Keratinocyte (primary cell): ENCODE data around the gene PRKCD. TPM values are rescaled to one million over a fixed set of nuclear protein-coding genes. Genes with fewer than 3 reads are reported as not detected.

Experiments
- DNase-seq: peaks from one replicate; pipeline ENCODE4 v3.0.0-alpha.2; 2011; ENCODE audit warnings: low read depth, missing footprints, low spot score
- FAIRE-seq: peaks from 2 replicates; lab custom pipeline; 2011; peaks lifted over from hg19 to GRCh38; lab: Jason Lieb, UNC
- H2AFZ ChIP-seq: 2 replicates; pipeline ENCODE4 v1.6.0; 2012; ENCODE audit warnings: low read length, control low read depth, inconsistent platforms; ENCODE audit not compliant: control insufficient read depth
- H3K27ac ChIP-seq: 2 replicates; pipeline ENCODE4 v1.5.1; 2011; ENCODE audit warnings: low read length; ENCODE audit not compliant: control insufficient read depth, insufficient read depth
- H3K27me3 ChIP-seq: 3 replicates; pipeline ENCODE4 v1.6.0; 2011; ENCODE audit warnings: low read length; ENCODE audit not compliant: control insufficient read depth, insufficient read depth; ENCODE audit errors: extremely low read depth
- H3K36me3 ChIP-seq, 2 experiments: 2 replicates in 1 of 2; 3 replicates in 1 of 2; pipeline ENCODE4 v1.5.1; 2011; ENCODE audit warnings: low read length in 2 of 2, mild to moderate bottlenecking in 1 of 2; ENCODE audit not compliant: control insufficient read depth in 2 of 2, insufficient read depth in 2 of 2; ENCODE audit errors: extremely low read depth in 1 of 2
- H3K4me1 ChIP-seq: 3 replicates; pipeline ENCODE4 v1.5.1; 2011; ENCODE audit warnings: low read length; ENCODE audit not compliant: control insufficient read depth, insufficient read depth; ENCODE audit errors: extremely low read depth
- H3K4me2 ChIP-seq: 3 replicates; pipeline ENCODE4 v1.6.0; 2011; ENCODE audit warnings: low read depth, low read length; ENCODE audit not compliant: control insufficient read depth, insufficient read depth; ENCODE audit errors: extremely low read depth
- H3K4me3 ChIP-seq, 3 experiments: fragments of 200-600 bp in 1 of 3; sonication (generic) in 1 of 3; 2 replicates in 2 of 3; 3 replicates in 1 of 3; pipeline ENCODE4 v1.5.1; 2011 to 2016; ENCODE audit warnings: low read length in 3 of 3, mild to moderate bottlenecking in 3 of 3, control low read depth in 2 of 3, inconsistent platforms in 1 of 3, low read depth in 1 of 3, mixed read lengths in 1 of 3, mixed run types in 1 of 3, moderate library complexity in 1 of 3; ENCODE audit not compliant: control insufficient read depth in 2 of 3, insufficient read depth in 2 of 3; ENCODE audit errors: extremely low read depth in 1 of 3
- H3K79me2 ChIP-seq: 2 replicates; pipeline ENCODE4 v1.6.0; 2012; ENCODE audit warnings: low read length; ENCODE audit not compliant: control insufficient read depth, insufficient read depth
- H3K9ac ChIP-seq: 3 replicates; pipeline ENCODE4 v1.6.0; 2011; ENCODE audit warnings: low read length; ENCODE audit not compliant: control insufficient read depth, insufficient read depth; ENCODE audit errors: extremely low read depth
- H3K9me1 ChIP-seq: 3 replicates; pipeline ENCODE4 v1.6.0; 2011; ENCODE audit warnings: low read length; ENCODE audit not compliant: control insufficient read depth, insufficient read depth; ENCODE audit errors: extremely low read depth
- H3K9me3 ChIP-seq: 2 replicates; pipeline ENCODE4 v1.5.1; 2012; ENCODE audit warnings: low read depth, low read length; ENCODE audit not compliant: control insufficient read depth
- H4K20me1 ChIP-seq: 3 replicates; pipeline ENCODE4 v1.6.0; 2011; ENCODE audit warnings: low read length; ENCODE audit not compliant: control insufficient read depth, insufficient read depth; ENCODE audit errors: extremely low read depth
- EZH2 ChIP-seq: IDR thresholded peaks from one replicate; pipeline ENCODE4 v1.6.1; 2012; ENCODE audit warnings: inconsistent platforms, mild to moderate bottlenecking, low read length, moderate library complexity
- dilution Hi-C: fragments of 300-500 bp; cut with MboI; formaldehyde crosslinking; loops from one replicate; pipeline ENCODE4 v1.7.0; 2020; ENCODE audit warnings: low sequenced_read_pairs; ENCODE audit not compliant: extremely low pct_ligation_motif_present
- polyA plus RNA-seq, 5 experiments: library from polyadenylated mRNA; depleted of rRNA in 3 of 5; stranded (reverse) in 3 of 5; stranded (forward) in 1 of 5; unstranded in 1 of 5; fragments of >200 nt; gene quantifications; 1 replicate in 1 of 5; 2 replicates in 3 of 5; 3 replicates in 1 of 5; pipeline versions ENCODE4 v1.2.1 to v1.2.3, GENCODE V29; 2011 to 2012; ENCODE audit warnings: missing spikeins in 2 of 5, low read depth in 1 of 5, low replicate concordance in 1 of 5
- TF ChIP-seq, protein P1 (sequence below), 3 experiments: IDR thresholded peaks in 1 of 3; conservative IDR thresholded peaks in 1 of 3; optimal IDR thresholded peaks in 1 of 3; 2 replicates in 2 of 3; 3 replicates in 1 of 3; pipeline versions ENCODE3 to v1.5.1; 2011; ENCODE audit warnings: low read length in 3 of 3, mild to moderate bottlenecking in 3 of 3, moderate library complexity in 2 of 3, control low read depth in 1 of 3, inconsistent platforms in 1 of 3; ENCODE audit not compliant: insufficient read depth in 2 of 3; ENCODE audit errors: extremely low read depth in 1 of 3

The PRKCD gene
- polyA plus RNA-seq, 1 donor (not counting 4 experiments of a cell fraction or from before 2014, with no cell fraction given): 25.1 TPM

DNA sequence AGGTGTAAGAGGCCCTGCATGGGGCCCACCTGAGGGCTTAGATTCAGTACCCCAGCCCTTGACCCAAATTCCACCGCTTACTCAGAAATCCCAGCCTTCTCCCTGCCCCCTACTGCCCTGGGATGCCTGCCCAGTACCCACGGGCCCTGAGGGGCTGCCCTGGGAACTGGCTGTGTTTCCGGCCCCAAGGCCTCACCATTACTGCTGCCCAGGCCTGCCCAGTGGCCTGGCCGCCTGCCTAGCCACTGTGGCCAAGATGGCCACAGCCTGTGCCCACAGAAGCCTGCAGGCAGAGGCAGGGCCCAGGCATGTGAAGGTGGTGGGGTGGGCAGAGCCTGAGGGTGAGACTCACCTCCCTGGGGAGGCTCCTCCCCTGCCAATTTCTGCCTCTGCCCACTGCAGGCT, 6.1 kb upstream of the PRKCD start:
- dilution Hi-C loops: no loop called here
- DNase-seq: no peak
- peaks cover 24% of the 10 kb centered on the region for H3K4me1 ChIP-seq
- H2AFZ ChIP-seq: no peak overlapping the region
- no peaks in the 10 kb centered on the region for H3K9me1 ChIP-seq
- H3K4me2 ChIP-seq: no peak overlapping the region
- no peak overlapping the region for H3K4me3 ChIP-seq
- H3K9me3 ChIP-seq: no peaks in the 10 kb centered on the region
- FAIRE-seq: peak; percentile 44
- H3K9ac ChIP-seq: no peak overlapping the region
- H4K20me1 ChIP-seq: peaks cover under 1% of the 10 kb centered on the region
- no peaks in the 10 kb centered on the region for H3K36me3 ChIP-seq
- no peaks in the 10 kb centered on the region for H3K79me2 ChIP-seq
- H3K27ac ChIP-seq: no peak overlapping the region
- TF ChIP-seq, protein P1, sequence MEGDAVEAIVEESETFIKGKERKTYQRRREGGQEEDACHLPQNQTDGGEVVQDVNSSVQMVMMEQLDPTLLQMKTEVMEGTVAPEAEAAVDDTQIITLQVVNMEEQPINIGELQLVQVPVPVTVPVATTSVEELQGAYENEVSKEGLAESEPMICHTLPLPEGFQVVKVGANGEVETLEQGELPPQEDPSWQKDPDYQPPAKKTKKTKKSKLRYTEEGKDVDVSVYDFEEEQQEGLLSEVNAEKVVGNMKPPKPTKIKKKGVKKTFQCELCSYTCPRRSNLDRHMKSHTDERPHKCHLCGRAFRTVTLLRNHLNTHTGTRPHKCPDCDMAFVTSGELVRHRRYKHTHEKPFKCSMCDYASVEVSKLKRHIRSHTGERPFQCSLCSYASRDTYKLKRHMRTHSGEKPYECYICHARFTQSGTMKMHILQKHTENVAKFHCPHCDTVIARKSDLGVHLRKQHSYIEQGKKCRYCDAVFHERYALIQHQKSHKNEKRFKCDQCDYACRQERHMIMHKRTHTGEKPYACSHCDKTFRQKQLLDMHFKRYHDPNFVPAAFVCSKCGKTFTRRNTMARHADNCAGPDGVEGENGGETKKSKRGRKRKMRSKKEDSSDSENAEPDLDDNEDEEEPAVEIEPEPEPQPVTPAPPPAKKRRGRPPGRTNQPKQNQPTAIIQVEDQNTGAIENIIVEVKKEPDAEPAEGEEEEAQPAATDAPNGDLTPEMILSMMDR (optimal IDR thresholded peaks at IDR 0.05 in 1 of 3, IDR thresholded peaks at IDR 0.05 in 1 of 3, conservative IDR thresholded peaks at IDR 0.05 in 1 of 3; ENCODE audit: extremely low read depth in 1 of 3, insufficient read depth in 2 of 3, low read length in 3 of 3): no peak
- TF ChIP-seq EZH2: peak; percentile 1
- H3K27me3 ChIP-seq: peaks cover 35% of the 10 kb centered on the region

DNA sequence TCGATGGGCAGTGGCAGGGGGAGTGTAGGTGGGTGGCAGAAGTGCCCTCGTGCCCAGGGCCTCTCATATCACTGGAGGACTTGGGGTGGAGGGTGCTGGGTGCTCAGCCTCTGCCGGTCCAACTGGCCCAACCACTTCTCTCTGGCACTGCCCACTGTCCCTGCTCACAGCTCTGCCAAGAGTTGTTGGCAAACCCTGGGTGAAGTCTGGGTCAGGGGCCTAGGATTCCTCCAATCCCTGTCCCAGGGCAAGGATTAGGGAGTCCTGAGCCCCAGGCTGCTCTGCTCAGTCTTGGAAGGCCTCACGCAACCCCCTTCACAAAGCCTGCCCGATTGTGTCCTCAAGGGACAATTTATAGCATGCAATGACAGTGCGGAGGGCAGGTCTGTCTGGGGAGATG, 5.2 kb upstream of the PRKCD start:
- H3K4me2 ChIP-seq: peak overlapping the region; percentile 53
- H3K4me1 ChIP-seq: peaks cover 17% of the 10 kb centered on the region
- H2AFZ ChIP-seq: no peak overlapping the region
- no peak overlapping the region for H3K4me3 ChIP-seq
- FAIRE-seq (no peak), DNase-seq (no peak)
- H3K27me3 ChIP-seq: peaks cover 36% of the 10 kb centered on the region
- H3K9me1 ChIP-seq: no peaks in the 10 kb centered on the region
- H3K27ac ChIP-seq: no peak overlapping the region
- H3K79me2 ChIP-seq: no peaks in the 10 kb centered on the region
- no peak for TF ChIP-seq EZH2
- TF ChIP-seq, protein P1 (optimal IDR thresholded peaks at IDR 0.05 in 1 of 3, IDR thresholded peaks at IDR 0.05 in 1 of 3, conservative IDR thresholded peaks at IDR 0.05 in 1 of 3; ENCODE audit: extremely low read depth in 1 of 3, insufficient read depth in 2 of 3, low read length in 3 of 3): no peak
- H3K9me3 ChIP-seq: no peaks in the 10 kb centered on the region
- peaks cover 4% of the 10 kb centered on the region for H4K20me1 ChIP-seq
- H3K9ac ChIP-seq: no peak overlapping the region
- H3K36me3 ChIP-seq: no peaks in the 10 kb centered on the region
- dilution Hi-C loops: no loop called here
